KOPT-K1 (cell line): ENCODE data around the gene LRBA.
"Not testable (repeated sequence)": the region's sequence is repeated elsewhere in the genome, so short reads cannot be mapped to it uniquely, and the experiment has no call there.

Experiments
- H3K27ac ChIP-seq: fragments of 200-600 bp; sonication (generic); 2 replicates; pipeline ENCODE4 v1.5.1; 2016; ENCODE audit warnings: antibody characterized with exemption, mild to moderate bottlenecking, low read depth, low read length; ENCODE audit not compliant: poor library complexity, severe bottlenecking
- H3K36me3 ChIP-seq: fragments of 200-600 bp; sonication (generic); 2 replicates; pipeline ENCODE4 v1.5.1; 2017; ENCODE audit warnings: antibody characterized with exemption, mild to moderate bottlenecking, low read length, moderate library complexity; ENCODE audit not compliant: insufficient read depth
- H3K9me3 ChIP-seq: fragments of 200-600 bp; sonication (generic); 2 replicates; pipeline ENCODE4 v1.5.1; 2017; ENCODE audit warnings: antibody characterized with exemption, low read length, mild to moderate bottlenecking; ENCODE audit not compliant: insufficient read depth, poor library complexity, severe bottlenecking

Gene LRBA

DNA sequence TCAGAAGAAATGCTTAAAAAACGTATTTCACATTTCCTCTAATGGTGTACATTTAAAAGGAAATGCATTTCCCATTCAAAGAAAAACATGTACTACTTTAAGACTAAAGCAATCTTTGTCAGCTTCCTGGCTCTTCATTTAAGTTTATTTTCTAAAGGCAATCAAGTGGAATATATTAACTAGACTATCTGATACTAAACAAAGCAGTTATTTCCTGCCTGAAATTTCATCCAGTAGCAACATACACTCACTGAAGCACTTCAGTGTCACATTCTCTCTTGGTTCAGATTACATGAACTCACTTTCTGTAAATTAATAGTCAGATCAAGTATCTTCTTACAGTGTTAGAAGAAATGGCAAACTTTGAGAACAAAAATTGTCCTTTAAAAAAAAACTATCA lies 42.5 kb downstream of the LRBA start:
- Histone ChIP-seq H3K9me3 (no peaks in the 10 kb centered on the region), H3K36me3 (no peaks in the 10 kb centered on the region), H3K27ac (no peak overlapping the region)

DNA sequence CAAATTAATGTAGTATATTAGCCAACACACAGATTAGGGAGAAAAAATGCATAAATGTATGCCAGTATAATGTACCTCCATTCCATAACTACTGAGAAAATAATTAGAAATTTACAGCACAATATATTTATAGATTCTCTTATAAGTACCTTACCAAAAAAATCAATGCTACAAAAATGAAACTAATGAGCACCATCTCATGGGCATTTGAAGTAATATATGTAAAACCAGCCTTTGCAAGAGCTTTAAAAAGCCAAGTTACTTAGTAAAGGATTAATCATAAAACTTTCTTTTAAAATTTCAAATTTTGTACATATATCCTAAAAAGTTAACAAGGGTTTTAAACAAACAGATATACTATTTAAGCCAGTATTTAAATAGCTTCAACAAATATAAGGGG lies 43.2 kb downstream of the LRBA start:
- no peaks in the 10 kb centered on the region for H3K36me3 ChIP-seq
- H3K9me3 ChIP-seq, result no peaks in the 10 kb centered on the region
- H3K27ac ChIP-seq, result no peak overlapping the region

DNA sequence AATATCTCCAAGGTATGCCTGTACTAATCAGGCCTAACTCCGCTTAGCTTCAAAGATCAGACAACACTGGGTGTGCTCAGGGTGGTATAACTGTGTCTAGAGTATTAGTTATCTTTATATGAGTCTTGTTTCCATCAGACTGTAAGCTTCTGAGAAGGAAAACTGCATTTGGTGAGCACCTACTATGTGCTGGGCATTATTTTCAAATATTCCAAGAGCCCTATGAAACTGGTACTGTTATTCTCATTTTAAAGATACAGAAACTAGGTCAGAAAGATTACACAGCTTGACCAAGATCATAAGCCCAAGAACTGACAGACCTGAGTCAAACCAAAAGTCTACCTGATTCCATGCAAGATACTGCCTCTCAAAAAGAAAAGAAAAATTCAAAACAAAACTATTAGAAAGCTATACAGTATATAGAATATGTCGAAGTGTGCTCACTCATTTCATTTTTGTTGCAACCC lies 44.4 kb downstream of the LRBA start:
- no peaks in the 10 kb centered on the region for H3K36me3 ChIP-seq
- no peak overlapping the region for H3K27ac ChIP-seq
- no peaks in the 10 kb centered on the region for H3K9me3 ChIP-seq

DNA sequence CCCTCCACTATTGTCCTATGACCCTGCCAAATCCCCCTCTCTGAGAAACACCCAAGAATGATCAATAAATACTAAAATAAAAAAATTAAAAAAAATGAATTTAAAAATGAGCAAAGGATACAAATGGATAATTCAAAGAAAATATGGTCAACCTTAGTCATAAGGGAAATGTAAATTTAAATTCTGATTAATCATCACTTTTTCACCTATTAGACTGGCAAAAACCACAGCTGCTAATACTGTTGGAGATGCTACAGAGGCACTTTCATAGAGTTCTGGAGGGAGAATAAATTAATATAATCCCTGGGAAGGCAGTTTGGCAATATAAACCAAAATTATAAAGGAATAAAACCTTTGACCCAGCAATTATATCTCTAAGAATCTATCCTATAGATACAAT lies 50.3 kb downstream of the LRBA start:
- H3K36me3 ChIP-seq, result no peaks in the 10 kb centered on the region
- peaks cover 2% of the 10 kb centered on the region for H3K9me3 ChIP-seq
- H3K27ac ChIP-seq, result no peak overlapping the region

DNA sequence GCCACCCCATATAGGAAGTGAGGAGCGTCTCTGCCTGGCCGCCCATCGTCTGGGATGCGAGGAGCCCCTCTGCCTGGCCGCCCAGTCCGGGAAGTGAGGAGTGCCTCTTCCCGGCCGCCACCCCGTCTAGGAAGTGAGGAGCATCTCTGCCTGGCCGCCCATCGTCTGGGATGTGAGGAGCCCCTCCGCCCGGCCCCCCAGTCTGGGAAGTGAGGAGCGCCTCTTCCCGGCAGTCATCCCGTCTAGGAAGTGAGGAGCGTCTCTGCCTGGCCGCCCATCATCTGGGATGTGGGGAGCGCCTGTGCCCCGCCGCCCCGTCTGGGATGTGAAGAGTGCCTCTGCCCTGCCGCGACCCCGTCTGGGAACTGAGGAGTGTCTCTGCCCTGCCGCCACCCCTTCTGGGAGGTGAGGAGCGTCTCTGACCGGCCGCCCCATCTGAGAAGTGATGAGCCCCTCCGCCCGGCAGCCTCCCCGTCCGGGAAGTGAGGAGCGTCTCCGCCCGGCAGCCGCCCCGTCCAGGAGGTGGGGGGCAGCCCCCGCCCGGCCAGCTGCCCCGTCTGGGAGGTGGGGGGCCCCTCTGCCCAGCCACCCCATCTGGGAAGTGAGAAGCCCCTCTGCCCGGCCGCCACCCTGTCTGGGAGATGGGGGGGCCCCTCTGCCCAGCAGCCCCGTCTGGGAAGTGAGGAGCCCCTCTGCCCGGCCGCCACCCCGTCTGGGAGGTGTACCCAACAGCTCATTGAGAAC lies 51.3 kb downstream of the LRBA start:
- not testable (repeated sequence) for H3K36me3 ChIP-seq, H3K27ac ChIP-seq
- peaks cover 12% of the 10 kb centered on the region for H3K9me3 ChIP-seq

DNA sequence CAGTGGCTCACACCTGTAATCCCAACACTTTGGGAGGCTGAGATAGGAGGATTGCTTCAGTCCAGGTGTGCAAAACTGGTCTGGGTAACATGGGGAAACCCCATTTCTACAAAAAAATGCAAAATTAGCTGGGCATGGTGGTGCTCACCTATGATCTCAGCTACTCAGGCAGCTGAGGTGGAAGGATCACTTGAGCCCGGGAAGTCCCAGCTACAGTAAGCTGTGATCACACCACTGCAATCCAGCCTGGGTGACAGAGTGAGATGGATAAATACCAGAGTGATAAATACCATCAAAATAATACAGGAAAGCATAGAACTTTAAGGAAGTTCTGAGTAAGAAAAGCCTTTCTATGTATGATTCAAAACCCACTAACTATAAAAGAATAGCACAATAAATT lies 52.8 kb downstream of the LRBA start:
- H3K9me3 ChIP-seq, result peaks cover 27% of the 10 kb centered on the region
- no peak overlapping the region for H3K27ac ChIP-seq
- H3K36me3 ChIP-seq, result no peaks in the 10 kb centered on the region; the same call in 1 of the 2 replicates

DNA sequence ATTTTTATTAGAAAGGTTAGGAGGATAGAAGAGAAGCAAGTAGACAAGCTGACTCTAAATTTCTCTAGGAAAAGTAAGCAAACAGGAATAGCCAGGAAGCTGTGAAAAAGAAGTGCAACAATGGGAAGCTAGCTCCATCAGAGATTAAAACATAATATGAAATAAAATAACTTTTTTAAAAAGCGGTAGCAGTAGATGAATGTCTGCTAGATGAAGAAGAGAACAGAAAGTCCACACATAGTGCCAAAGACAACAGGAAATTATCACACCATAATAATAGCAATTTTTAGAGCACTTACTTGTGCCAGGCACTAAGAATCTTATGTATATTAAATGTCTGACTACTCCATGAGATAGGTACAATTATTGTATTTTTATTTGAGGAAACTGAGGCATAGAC lies 53.5 kb downstream of the LRBA start:
- H3K27ac ChIP-seq, result no peak overlapping the region
- H3K36me3 ChIP-seq, result no peaks in the 10 kb centered on the region; the same call in 1 of the 2 replicates
- peaks cover 34% of the 10 kb centered on the region for H3K9me3 ChIP-seq

DNA sequence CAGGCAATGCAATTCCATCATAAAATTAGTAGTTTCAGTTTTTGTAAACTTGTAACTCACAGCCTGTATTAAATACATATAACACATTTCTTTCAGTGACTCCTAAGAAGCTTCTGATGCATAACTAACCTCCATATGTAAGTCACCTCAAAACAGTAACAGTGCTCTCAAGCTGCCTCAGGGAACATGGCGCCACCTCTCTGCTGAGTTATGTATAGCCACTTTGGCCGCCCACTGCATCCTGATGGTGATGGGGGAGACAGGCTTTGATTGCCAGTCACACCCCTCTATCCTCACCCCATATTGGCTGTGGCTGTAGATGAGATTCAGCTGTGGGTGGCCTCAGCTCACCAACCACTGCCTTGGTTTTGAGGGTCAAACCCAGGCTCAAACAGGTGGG lies 54.3 kb downstream of the LRBA start:
- no peaks in the 10 kb centered on the region; the same call in 1 of the 2 replicates for H3K36me3 ChIP-seq

DNA sequence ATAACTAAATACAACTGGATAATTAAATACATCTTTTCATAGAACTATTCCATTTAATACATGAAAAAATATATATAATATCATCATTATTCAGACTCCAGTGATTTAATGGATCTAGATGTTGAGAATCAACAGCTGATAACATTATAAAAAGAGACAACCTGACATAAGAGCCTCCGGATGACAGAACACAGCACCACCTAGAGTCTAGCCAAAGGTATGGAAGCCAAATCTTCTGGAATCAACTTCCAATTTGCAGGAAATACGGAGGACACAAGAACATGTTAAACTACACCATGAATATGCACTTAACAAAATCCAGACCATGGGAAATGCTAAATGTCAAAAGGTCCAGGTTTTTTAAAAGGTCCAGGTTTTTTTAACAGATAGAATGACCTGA lies 55.0 kb downstream of the LRBA start:
- Histone ChIP-seq H3K36me3 (no peaks in the 10 kb centered on the region; the same call in 1 of the 2 replicates), H3K9me3 (peaks cover 42% of the 10 kb centered on the region), H3K27ac (no peak overlapping the region)

More for the DNA sequence above, 54.3 kb downstream of the LRBA start:
- Histone ChIP-seq H3K27ac (no peak overlapping the region), H3K9me3 (peaks cover 35% of the 10 kb centered on the region)

DNA sequence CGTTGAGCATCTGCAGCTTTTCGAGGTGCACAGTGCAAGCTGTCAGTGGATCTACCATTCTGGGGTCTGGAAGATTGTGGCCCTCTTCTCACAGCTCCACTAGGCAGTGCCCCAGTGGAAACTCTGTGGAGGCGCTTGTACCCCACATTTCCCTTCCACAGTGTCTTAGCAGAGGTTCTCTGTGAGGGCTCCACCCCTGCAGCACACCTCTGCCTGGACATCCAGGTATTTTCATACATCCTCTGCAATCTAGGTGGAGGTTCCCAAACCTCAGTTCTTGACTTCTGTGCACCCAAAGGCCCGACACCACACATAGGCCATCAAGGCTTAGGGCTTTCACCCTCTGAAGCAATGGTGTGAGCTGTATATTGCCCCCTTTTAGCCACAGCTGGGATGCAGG lies 57.1 kb downstream of the LRBA start:
- H3K9me3 ChIP-seq, result peaks cover 46% of the 10 kb centered on the region
- H3K36me3 ChIP-seq, H3K27ac ChIP-seq: not testable (repeated sequence)

DNA sequence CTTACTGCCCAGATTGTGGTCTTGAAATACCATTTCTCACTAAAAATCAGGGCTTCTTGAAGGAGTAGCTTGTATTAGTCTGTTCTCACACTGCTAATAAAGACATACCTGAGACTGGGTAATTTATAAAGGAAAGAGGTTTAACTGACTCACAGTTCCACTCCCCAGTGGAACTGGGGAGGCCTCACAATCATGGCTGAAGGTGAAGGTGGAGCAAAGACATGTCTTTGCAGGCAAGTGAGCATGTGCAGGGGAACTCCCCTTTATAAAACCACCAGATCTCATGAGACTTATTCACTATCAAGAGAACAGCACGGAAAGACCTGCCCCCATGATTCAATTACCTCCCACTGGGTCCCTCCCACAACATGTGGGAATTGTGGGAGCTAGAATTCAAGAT lies 58.0 kb downstream of the LRBA start:
- H3K36me3 ChIP-seq, H3K27ac ChIP-seq: not testable (repeated sequence)
- peaks cover 46% of the 10 kb centered on the region for H3K9me3 ChIP-seq

DNA sequence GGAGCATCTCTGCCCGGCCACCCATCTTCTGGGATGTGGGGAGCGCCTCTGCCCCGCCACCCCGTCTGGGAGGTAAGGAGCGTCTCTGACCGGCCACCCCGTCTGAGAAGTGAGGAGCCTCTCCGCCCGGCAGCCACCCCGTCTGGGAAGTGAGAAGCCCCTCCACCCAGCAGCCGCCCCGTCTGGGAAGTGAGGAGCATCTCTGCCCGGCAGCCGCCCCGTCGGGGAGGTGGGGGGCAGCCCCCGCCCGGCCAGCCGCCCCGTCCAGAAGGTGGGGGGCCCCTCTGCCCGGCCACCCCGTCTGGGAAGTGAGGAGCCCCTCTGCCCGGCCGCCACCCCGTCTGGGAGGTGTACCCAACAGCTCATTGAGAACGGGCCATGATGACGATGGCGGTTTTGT lies 61.2 kb downstream of the LRBA start:
- peaks cover 35% of the 10 kb centered on the region for H3K9me3 ChIP-seq
- H3K27ac ChIP-seq, H3K36me3 ChIP-seq: not testable (repeated sequence)

DNA sequence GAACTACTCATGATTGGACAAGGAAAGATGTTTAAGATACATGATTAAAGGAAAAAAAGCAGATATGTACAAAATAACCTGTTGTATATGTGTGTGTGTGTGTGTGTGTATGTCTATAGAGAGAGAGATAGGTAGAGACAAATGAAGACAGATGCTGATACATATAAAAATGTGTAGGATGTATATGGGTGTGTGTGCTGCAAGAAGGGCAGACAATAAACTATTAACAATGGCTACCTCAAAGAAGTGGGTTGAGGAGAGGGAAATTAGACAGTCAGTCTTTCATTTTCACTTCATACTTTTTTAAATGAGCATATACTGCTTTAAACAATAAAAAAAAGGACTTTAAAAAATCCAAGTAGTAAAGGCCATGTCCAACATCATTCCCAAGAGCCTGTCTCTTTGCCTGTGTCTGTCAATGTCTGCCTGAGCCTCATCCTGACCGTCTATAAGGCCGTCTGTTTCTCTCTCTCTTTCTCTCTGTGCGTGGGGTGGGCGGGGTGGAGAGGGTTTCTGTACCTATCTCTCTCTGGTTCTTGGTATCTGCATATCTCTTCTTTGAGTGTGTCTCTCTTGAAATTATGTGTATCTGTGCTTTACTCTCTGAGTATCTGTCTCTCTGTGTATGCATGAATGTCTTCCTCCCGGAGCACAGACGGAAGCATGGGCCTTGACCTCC lies 62.8 kb downstream of the LRBA start:
- H3K9me3 ChIP-seq, result peaks cover 19% of the 10 kb centered on the region
- H3K36me3 ChIP-seq, result no peaks in the 10 kb centered on the region
- no peak overlapping the region for H3K27ac ChIP-seq

DNA sequence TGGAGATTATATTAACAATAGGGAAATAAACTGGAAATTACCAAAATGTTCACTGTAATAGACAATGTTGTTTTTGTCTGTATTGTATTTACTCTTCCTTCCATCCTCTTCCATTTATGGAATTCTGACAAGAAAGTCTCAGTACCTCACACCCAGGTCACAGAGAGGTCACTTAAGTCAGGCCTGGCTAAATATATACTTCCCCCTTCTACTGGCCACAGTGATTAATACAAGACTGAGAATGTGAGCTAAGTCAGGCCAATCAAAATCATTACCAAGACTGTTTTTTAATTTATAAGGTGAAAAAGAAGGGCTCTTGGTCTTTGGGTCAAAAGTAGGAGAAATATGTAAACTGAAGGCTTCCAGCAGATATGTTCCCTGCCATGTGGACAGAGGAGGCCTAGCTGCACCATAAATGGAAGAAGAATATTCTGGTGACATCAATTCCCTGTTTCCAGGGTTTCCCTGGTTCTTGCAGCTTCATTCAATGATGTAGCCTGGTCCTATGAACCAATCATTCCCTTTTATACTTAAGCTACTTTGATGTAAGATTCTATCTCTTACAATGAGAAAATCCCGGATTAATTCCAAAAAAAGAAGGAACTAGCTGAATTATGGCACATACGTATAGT lies 64.3 kb downstream of the LRBA start:
- Histone ChIP-seq H3K27ac (no peak overlapping the region), H3K36me3 (no peaks in the 10 kb centered on the region), H3K9me3 (peaks cover 10% of the 10 kb centered on the region)

DNA sequence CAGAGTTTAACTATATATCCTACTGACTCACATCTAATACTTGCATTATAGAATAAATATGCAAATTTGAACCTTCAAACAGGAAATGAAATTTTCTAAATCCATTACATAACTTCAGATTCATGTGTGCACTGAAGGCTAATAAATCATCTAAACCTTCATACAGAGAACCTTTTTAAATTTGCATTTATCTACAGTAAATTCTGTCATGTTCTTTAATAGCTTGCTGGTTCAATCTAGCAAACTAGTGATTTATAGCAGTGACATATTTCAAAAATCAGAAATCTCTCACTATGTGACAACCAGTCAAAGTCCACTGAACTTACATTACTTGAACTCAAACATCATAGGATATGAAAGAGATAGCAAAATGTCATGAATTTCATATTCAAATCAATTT lies 65.1 kb downstream of the LRBA start:
- Histone ChIP-seq H3K9me3 (peaks cover 2% of the 10 kb centered on the region), H3K27ac (no peak overlapping the region), H3K36me3 (no peaks in the 10 kb centered on the region)
